HEK293T (cell line): ENCODE results near the gene ARL15.

ENCODE experiments used
- ARNT ChIP-seq: fragments of 450-650 bp; IDR thresholded peaks from 2 replicates; pipeline ENCODE4 v1.6.1; 2017; ENCODE audit warnings: mild to moderate bottlenecking
- BHLHE40 ChIP-seq: fragments of 450-650 bp; IDR thresholded peaks from 2 replicates; pipeline ENCODE4 v1.6.1; 2016; ENCODE audit warnings: mild to moderate bottlenecking, moderate library complexity, borderline replicate concordance
- CTBP1 ChIP-seq: fragments of 450-650 bp; IDR thresholded peaks from 2 replicates; pipeline ENCODE4 v1.6.1; 2016; ENCODE audit warnings: borderline replicate concordance
- ELF4 ChIP-seq: fragments of 450-650 bp; IDR thresholded peaks from 2 replicates; pipeline ENCODE4 v1.6.1; 2017; ENCODE audit warnings: antibody characterized with exemption
- FOXA1 ChIP-seq: fragments of 450-650 bp; IDR thresholded peaks from 2 replicates; pipeline ENCODE4 v1.6.1; 2016; ENCODE audit warnings: mild to moderate bottlenecking
- FOXM1 ChIP-seq: fragments of 450-650 bp; IDR thresholded peaks from 2 replicates; pipeline ENCODE4 v1.6.1; 2017; ENCODE audit warnings: mild to moderate bottlenecking, borderline replicate concordance
- HDGF ChIP-seq: fragments of 450-650 bp; IDR thresholded peaks from 2 replicates; pipeline ENCODE4 v1.6.1; 2017; ENCODE audit warnings: antibody characterized with exemption, borderline replicate concordance
- L3MBTL2 ChIP-seq: fragments of 450-650 bp; conservative IDR thresholded peaks from 2 replicates; pipeline ENCODE4 v1.6.1; 2016; ENCODE audit warnings: mild to moderate bottlenecking
- NFRKB ChIP-seq: fragments of 450-650 bp; IDR thresholded peaks from 2 replicates; pipeline ENCODE4 v1.6.1; 2016; ENCODE audit warnings: mild to moderate bottlenecking, moderate library complexity
- PKNOX1 ChIP-seq: fragments of 450-650 bp; IDR thresholded peaks from 2 replicates; pipeline ENCODE4 v1.6.1; 2016
- SP1 ChIP-seq: fragments of 450-650 bp; IDR thresholded peaks from 2 replicates; pipeline ENCODE4 v1.6.1; 2017
- SUZ12 ChIP-seq: fragments of 450-650 bp; IDR thresholded peaks from 2 replicates; pipeline ENCODE4 v1.6.1; 2016; ENCODE audit warnings: mild to moderate bottlenecking
- TARDBP ChIP-seq: fragments of 450-650 bp; IDR thresholded peaks from 2 replicates; pipeline ENCODE4 v1.6.1; 2016
- ZNF384 ChIP-seq: fragments of 450-650 bp; IDR thresholded peaks from 2 replicates; pipeline ENCODE4 v1.6.1; 2016

DNA sequence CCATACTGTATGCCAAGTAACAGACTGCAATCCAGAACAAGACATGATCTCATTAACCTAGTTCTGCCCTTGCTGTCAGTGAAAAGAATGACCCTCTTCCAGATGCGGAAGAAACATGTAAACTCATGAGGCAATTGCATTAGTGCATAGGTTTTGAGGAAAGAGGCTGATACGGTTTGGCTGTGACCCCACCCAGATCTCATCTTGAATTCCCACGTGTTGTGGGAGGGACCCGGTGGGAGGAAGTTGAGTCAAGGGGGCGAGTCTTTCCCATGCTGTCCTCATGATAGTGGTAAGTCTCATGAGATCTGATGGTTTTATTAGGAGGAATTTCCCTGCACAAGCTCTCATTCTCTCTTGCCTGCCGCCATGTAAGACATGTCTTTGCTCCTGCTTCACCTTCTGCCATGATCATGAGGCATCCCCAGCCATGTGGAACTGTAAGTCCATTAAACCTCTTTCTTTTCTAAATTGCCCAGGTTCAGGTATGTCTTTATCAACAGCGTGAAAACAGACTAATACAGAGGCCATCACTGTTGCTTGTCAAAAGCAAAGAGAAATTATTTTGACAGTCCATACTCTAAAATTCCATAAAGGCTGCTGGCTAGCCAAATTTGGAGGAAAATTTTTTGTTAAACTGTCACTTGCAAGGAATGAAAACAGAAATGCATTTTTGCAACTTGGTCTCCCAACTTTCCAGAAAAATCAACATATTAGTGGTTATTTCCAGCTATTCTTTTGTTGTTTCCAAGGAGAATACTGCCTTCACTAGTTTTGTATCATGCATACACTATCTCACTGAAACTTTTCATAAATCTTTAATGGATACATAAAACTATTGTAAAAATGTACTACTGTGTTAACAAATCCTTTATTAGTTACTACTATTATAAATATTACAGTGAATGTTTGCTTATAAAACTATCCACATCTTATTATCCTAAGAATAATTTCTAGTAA lies 3.2 kb upstream of the ARL15 start:
- no peak for TF ChIP-seq TARDBP
- TF ChIP-seq SP1 = no peak
- TF ChIP-seq L3MBTL2 = no peak
- TF ChIP-seq NFRKB = no peak
- TF ChIP-seq BHLHE40 = no peak
- no peak for TF ChIP-seq SUZ12
- TF ChIP-seq ARNT = no peak
- TF ChIP-seq ZNF384 = no peak
- TF ChIP-seq FOXM1 = no peak
- TF ChIP-seq FOXA1 = no peak
- TF ChIP-seq PKNOX1 = no peak
- TF ChIP-seq HDGF = no peak
- no peak for TF ChIP-seq CTBP1
- no peak for TF ChIP-seq ELF4
